HG02623 (cell line): ENCODE results near the gene DGKD.

ENCODE experiments used
- ATAC-seq: cut with Tn5 transposase; IDR thresholded peaks from one replicate; pipeline ENCODE4 v1.9.1; 2021; ENCODE audit warnings: moderate library complexity; ENCODE audit not compliant: unreplicated experiment

The DGKD gene

DNA sequence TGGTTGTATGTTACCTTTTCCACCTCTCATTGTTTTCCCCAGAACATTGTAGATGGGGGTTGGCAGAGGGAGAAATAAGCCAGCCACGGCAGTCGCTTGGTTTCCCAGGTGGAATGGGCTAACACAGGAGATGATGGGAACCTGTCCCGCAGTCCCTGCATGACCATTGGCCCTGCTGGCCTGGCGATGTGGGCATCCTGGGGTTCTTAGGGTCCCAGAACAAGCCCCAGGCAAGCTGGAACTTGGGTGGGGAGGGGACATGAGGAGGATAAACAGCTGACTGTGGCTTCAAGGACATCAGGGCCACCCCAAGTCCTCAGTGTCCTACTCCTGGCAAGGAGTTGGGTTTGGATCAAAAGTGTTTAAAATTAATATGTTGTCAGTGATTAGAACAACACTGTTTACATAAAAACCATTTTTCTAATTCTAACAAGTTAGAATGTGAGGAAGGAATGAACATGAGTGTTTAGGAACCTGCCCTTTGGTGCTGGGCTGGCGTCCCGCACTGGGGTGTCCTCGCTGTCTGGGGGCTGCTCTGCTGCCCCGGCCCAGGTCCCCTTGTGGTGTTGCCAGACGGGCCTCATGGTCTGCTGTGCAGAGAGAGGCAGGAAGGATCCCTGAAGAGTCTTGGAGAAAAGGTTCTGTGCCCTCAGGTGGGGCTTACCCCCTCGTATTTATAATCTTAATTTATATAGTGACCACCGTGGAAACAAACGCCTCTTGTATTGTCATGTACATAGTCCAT is 117.2 kb downstream of the DGKD start:
- no peak for ATAC-seq

GRCh38 chr2:233473386-233473791 is 119.1 kb downstream of the DGKD start:
- no peak for ATAC-seq

DNA sequence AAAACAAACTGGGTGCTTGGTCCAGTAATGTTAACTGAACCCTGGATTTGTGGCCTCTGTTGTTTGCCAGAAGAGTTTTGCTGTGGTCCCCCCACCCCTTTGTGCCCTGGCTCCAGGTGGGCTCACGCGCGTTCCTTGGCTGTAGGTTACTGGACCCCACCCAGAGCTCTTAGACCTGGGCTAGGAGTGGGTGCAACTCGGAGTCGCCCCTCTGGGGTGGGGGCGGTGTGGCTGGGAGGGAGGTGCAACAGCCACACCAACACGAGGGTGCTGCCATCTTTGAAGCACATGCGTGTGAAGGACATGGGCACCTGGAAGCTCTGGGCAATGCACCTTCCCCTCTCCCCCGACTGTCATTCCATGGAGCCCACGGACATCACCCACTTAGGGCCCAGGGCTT is 119.6 kb downstream of the DGKD start:
- ATAC-seq, result no peak

DNA sequence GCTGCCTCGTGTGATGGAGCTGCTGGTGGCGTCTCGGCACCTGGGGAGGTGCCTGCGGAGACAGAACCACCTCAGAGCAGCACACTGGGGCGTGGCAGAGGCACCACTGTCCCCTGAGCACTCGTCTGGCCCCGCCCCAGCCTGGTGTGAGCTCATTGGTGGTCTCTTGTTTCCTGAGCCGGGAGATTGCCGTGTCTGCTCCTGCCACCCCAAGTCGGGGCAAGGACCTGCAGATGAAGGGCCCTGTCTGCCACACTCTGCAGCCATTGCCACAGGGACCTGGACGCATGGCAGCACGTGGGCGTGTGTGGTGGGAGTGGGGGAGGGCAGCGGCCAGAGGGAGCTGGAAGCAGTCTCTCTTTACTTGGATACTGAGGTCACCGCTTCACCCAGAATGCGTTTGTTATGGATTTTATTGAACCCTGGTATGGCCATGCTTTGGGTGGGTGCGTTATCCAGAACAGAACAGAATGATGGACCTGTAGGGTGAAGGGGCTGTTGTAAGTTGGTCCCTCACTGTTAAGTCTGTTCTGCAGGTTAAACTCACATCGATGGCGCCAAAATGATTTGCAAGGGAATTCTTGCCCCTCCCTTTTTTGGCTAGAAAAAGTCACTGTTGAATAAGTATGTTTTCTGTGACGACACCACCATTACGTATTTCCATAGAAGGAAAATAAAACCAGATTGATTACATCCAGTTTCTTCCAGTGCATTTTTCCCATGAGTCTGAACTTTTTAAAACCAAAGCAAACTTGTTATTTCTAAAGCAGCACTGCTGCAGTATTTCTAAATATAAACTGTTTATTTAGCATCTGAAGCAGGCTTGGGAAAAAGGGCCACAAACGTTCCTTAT is 120.2 kb downstream of the DGKD start:
- ATAC-seq, result no peak

GRCh38 chr2:233476063-233476410 is 121.7 kb downstream of the DGKD start:
- no peak for ATAC-seq

DNA sequence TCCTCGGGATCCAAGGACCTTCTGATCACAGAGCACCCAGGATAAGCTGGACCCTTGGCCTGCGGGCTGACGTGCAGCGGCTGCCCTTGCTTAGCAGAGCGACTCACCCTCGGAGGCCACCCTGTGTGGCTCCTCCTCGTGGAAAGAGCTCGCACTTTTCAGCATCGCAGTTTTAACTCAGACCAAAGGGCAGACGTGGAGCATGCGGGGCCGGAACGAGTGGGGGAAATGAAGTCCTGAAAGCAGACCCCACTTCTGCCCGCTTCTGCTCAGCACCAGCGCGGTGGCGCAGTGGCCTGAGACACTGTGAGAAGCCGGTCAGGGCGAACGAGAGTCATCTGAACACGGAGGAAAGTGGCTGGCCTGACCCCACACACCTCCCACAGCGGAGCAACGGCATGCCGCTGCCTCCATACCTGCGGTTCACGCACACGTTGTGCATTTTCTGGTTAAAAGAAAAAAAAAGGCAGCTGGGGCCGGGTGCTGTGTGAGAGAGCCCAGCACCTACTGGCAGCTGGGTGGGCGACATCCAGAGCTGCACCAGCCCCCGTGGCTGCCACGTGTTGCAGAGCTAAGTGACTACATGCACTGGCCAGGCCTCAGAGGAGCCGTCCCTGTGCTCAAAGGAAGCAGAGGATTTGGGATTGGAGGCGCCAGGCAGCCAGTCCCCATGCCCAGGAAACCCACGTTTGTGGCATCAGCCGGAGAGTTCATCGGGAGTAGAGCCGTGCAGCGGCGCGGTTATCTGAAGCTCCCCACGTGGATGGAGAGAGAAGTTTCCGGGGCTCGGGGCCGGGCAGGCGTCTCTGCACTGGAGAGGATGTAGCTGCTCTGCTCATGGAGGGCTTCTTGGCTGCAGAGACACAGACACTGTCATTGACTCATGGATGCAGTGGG is 122.6 kb downstream of the DGKD start:
- no peak for ATAC-seq

- no peak for ATAC-seq
Observed at GRCh38 chr2:233477548-233478433, 123.5 kb downstream of the DGKD start.

DNA sequence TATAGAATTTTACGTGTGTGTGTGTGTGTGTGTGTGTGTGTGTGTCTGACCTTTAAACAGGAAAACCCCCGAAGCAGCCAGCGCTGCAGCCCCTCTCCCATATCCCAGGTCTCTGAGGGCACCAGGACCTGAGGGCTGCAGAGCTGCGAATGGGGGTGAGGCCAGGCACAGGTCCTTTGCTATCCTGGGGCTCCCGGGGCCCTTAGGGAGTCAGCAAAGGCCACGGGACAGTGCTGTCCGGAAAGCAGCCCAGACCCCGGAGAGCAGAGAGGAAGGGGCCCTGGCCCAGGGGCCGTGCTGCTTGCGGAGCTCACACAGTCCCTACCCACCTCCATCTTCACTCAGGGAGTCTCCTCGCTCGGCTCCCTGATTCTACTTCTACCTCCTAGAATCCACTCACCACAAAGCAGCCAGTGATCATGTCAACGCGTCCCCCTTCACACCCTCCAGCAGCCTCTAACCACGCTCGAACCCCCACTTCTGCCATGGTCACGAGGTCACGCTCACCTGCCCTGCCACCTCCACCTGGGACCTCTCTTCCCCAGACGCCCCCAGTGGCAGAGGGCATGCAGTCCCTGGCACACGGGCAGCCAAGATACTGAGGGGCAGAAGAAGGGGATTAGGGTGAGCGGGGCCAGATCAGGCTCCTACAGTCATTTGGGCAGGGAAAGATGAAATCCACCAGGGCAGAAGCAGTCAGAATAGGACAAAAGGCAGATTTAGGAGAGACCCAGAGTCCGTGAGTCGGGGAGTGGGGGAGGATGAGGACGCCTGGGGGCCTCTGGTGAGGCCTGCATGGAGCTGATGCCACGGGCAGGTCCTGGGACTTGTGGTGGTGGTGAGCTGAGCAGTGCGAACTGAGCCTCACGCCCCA is 125.6 kb downstream of the DGKD start:
- no peak for ATAC-seq

GRCh38 chr2:233480490-233481202 is 126.4 kb downstream of the DGKD start:
- no peak for ATAC-seq

DNA sequence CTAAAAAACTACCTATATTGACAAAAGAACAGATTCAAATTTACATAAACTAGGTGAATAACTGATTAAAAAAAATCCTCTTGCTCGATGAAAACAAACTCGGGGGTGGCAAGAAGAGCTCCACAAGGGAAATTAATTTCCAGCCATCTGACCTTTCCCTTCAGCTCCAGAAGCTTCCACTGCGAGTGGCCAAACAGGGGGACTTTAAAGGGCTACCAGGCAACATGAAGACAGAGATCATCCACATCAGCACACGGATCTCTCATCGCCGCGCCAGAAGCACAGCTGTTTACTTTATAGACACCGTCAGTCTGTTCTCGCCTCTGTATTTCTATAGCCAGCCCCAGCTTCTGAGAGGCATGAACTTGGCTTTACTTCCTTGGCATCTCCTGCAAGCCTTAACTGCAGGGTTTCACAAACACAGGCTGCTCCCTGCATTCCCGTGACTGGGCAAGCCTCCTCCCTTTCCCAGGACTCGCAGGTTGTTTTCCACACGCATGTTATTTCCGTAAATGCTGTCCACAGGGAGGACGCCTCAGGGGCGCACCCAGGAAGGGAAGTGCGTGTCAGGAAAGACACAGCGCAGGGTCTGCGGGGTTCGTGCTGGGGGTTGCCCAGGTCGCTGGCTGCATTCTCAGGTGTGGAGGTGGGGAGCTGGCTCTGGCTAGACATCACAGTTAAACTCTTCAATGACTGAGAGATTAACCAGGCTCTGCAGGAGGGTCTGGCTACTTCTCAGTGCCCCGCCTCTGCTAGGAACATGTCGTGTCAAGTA is 127.3 kb downstream of the DGKD start:
- no peak for ATAC-seq

DNA sequence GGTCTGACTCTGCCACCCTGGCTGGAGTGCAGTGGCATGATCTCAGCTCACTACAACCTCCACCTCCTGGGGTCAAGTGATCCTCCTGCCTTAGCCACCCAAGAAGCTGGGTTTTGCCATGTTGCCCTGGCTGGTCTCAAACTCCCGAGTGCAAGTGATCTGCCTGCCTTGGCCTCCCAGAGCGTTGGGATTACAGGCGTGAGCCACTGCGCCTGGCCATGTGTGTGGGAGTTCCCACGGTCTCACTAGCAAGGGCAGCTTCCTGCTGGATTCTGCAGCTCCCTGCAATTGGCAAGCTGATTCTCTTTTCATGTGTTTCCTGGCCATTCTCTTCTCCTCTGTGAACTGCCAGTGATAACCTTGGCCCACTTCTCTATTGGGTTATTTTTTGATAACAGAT is 128.3 kb downstream of the DGKD start:
- no peak for ATAC-seq

DNA sequence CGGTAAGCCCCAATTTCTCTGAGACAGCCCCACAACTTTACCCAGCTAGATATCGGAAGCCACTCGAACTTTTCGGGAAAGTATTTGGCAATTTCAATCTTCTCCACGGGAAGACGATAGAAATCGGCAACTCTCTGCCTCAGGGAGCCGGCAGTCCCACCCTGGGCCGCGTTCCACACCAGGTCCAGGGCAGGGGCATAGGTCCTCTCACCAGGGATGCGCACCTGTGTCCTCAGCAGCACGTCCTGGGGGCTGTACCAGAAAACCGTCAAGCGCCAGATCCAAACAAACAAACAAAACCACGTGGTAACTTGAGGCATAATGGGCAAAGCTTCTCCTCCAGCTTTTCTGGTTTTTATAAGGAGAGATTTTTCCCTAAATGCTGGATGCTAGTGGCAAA is 131.4 kb downstream of the DGKD start:
- ATAC-seq, result no peak

DNA sequence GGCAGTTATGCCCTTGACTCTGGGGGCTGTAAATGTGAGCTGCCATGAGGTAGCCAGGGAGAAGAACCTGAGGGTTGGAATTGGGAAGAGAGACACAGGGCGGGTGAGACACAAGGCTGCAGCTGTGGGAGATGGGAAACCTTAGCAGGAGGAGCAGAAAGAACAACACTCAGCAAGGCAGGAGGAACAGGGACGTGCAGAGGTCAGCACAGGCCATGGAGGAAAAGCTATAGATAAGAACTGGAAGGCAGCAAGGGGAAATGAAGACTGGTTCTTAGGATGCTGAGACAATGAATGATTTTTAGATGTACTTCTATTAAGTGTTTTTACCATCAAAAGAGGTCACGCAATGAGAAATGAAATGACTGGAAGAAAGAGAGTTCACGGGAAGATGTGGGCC is 132.1 kb downstream of the DGKD start:
- ATAC-seq, result no peak

DNA sequence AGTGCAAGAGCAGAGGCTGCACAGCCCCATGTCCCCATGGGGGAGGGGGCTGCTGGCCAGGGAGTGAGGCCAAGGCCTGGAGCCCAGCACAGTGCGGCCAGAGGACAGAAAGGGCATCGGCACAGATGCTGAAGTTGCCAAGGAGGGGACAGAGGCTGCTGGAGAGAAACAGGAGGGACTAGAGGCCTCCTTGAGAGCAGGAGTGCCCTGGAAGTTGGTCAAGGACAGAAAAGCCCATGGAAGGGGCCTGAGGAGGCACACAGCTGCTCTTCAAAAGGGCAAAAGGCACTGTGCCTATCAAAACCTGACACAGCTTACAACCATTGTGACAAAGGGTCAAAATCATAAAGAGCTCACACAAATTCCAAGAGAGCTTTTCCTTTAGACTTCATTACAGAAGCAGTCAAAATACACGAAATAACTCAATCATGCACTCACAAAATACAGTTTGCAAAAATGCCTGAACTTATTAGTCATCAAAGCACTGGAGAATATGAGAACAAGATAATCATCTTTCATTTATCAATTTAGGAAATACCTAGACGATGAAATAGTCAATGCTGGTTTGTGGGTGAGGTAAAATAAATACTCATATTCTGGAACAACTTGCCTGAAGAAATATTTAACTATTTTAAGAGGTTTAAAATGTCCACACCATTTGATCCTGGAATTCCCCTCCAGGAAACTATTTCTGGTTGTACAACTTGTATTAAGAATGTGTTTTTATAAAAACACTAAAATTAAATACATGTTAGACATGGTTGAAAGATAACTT is 132.7 kb downstream of the DGKD start:
- ATAC-seq, result no peak

GRCh38 chr2:233487748-233488345 is 133.6 kb downstream of the DGKD start:
- no peak for ATAC-seq

DNA sequence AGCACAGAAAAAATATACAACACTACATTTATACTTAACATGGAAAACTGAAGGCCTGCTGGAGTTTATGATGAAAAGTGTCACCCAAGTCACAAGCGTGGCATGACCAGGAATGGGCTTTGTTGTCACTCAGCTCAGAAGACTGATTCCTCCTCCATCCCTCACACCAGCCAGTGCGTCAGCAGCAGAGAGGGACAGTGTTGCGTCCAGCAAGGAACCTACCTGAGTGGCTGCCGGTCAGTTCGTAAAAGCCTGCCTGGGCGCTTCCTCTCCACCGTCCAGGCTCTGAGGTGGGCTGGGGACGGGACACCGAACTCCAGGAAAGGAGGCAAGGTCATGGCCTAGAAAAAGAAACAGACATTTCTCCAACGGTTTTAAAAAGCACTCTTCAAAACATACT is 134.8 kb downstream of the DGKD start:
- no peak for ATAC-seq

GRCh38 chr2:233489666-233490065 is 135.4 kb downstream of the DGKD start:
- ATAC-seq, result no peak
